ENCODE measurements around the gene SLC16A10.

SLC16A10 gene

DNA sequence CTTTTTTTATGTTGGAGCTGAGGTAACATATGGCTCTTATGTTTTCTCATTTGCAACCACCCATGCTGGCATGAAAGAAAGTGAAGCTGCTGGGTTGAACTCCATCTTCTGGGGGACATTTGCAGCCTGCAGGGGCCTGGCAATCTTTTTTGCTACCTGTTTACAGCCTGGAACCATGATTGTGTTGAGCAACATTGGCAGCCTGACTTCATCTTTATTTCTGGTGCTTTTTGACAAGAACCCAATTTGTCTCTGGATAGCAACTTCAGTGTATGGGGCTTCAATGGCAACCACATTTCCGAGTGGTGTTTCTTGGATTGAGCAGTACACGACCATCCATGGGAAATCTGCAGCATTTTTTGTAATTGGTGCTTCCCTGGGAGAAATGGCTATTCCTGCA is 179.0 kb downstream of the SLC16A10 start:
- no peak for DNase-seq

DNA sequence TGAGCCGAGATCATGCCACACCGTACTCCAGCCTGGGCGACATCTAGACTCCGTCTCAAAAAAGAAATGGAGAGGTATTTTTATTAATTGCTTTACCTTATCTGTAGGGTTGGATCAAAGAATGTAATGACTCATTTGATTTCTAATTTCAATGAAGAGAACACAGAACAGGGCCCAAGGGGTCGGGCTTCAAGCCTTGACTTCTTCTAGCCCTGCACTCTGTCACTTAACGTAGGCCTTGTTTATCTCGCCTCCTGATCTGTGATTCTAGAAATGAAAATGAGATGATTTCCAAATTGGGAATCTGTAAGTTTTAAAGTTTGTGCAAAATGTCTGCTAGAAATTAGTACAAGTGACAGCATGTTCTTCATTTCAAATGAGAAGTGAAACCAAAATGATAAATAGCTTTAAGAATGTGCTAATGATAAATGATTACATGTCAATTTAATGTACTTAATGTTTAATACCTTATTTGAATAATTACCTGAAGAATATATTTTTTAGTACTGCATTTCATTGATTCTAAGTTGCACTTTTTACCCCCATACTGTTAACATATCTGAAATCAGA is 180.5 kb downstream of the SLC16A10 start:
- DNase-seq, result no peak

- no peak for DNase-seq
Measured at GRCh38 chr6:111269401-111269970, 182.2 kb downstream of the SLC16A10 start.

DNA sequence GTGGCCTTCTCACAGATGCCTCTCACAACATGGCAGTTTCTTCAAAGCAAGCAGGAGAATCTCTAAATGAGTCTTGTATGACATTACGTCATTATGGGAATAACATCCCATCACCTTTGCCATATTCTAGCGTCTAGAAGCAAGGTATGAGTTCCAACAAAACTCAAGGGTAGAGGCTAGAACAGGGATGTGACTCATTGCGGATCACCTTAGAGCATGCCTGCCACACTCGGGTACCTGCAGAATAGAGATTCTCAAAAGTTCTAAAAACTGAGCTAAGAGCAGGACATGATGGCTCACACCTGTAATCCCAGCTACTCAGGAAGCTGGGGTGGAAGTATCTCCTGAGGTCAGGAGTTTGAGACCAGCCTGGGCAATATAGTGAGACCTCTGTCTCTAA is 182.8 kb downstream of the SLC16A10 start:
- no peak for DNase-seq

DNA sequence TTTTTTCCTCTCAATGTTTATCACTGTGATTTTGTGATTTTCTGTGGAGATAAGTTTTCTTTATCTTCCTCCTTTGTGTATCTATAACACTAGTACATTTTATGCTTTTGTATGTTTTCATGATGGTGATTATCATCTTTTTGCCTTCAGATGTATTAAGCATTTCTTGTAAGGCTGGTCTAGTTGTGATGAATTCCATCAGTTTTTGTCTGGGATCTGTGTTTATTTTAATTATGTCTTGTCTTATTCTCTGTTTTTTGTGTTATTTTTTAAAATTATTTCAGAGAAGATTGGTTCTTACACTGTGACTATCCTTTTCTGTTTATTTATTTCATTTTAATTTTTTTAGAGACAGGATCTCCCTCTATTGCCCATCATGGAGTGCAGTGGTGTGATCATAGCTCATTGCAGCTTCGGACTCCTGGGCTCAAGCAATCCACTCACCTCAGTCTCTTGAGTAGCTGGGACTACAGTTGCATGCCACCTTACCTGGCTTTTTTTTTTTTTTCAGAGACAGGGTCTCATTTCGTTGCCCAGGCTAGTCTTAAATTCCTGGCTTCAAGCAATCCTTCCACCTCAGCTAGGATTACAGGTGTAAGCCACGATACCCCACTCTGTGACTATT is 187.4 kb downstream of the SLC16A10 start:
- no peak for DNase-seq

DNA sequence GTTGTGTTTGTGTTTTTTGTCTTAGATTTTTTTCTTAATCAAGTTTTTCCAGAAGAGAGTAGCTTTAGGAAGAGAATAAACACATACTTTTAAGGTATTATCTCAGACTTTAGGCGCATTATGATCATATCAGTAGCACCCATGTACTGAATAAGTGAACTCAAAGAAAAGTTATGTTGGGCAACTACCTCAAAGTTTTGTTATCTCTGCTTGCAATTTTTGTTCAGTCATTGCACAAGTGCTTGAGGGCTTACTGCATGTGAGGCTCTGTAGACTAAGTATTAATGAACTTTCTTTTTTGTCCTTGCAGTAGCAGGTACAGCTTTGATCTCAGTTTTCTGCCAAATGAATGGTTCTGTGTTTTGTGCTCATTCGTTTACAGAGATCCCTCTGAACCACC is 189.0 kb downstream of the SLC16A10 start:
- DNase-seq, result no peak

DNA sequence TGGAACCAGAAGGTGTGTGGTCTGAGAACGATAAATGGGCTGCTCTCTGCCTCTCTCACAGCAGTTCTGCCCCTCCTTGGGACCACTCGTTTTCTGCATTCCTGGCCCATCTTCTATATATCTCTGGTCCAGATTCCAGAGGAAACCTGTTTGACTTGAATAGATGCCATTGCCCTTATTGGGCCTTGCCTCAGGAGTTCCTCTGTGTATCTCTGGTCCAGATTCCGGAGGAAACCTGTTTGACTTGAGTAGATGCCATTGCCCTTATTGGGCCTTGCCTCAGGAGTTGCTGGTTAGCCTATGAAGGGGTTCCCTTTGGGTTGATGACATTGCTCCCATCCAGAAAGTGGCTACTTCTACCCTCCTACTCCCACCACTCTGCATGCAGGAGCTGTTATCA is 189.4 kb downstream of the SLC16A10 start:
- no peak for DNase-seq

- DNase-seq, result no peak
Measured at GRCh38 chr6:111277819-111278218, 190.5 kb downstream of the SLC16A10 start.

GRCh38 chr6:111278731-111279130 is 191.4 kb downstream of the SLC16A10 start:
- no peak for DNase-seq

DNA sequence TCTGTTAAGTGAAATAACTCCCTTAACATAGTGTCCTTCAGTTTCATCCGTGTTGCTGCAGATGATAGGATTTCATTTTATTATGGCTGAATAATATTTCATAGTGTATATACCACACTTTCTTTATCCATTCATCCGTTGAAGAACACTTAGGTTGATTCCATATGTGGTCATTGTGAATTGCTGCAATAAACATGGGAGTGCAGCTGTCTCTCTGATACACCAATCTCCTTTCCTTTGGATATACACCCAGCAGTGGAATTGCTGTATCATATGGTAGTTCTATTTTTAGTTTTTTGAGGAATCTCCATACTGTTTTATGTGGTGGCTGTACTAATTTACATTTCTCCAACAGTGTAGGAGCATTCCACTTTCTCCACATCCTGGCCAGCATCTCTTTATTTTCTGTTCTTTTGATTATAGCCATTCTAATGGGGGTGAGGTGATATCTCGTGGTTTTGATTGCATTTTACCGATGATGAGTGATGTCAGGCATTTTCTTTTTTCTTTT is 193.2 kb downstream of the SLC16A10 start:
- DNase-seq, result no peak

Measured in NCI-H1436 (cell line).